ENCODE results near the gene CYP46A1.

Gene CYP46A1

GRCh38 chr14:99664058-99664936 lies 19.8 kb upstream of the CYP46A1 start:
- peaks cover 5% of the 10 kb centered on the region for H3K4me1 Mint-ChIP-seq (ENCODE audit: low read depth)
- no peak for DNase-seq
- no peaks in the 10 kb centered on the region for H3K36me3 Mint-ChIP-seq (ENCODE audit: low read depth)
- H3K27me3 Mint-ChIP-seq = peaks cover 40% of the 10 kb centered on the region
- H3K27ac Mint-ChIP-seq = no peak overlapping the region
- no peaks in the 10 kb centered on the region for H3K9me3 Mint-ChIP-seq
- no peak overlapping the region for H3K4me3 Mint-ChIP-seq

- H3K36me3 Mint-ChIP-seq (ENCODE audit: low read depth) = no peaks in the 10 kb centered on the region
- no peaks in the 10 kb centered on the region for H3K9me3 Mint-ChIP-seq
- DNase-seq = no peak
- H3K4me3 Mint-ChIP-seq = no peak overlapping the region
- H3K4me1 Mint-ChIP-seq (ENCODE audit: low read depth) = peaks cover 5% of the 10 kb centered on the region
- peaks cover 38% of the 10 kb centered on the region for H3K27me3 Mint-ChIP-seq
- no peak overlapping the region for H3K27ac Mint-ChIP-seq
Observed at GRCh38 chr14:99664937-99665273, 19.2 kb upstream of the CYP46A1 start.

GRCh38 chr14:99666533-99666932 lies 17.6 kb upstream of the CYP46A1 start:
- Mint-ChIP-seq H3K36me3 (ENCODE audit: low read depth) (no peaks in the 10 kb centered on the region), H3K4me3 (no peak overlapping the region), H3K27me3 (peaks cover 22% of the 10 kb centered on the region), H3K9me3 (no peaks in the 10 kb centered on the region), H3K4me1 (ENCODE audit: low read depth) (no peaks in the 10 kb centered on the region), H3K27ac (no peak overlapping the region)
- DNase-seq = no peak

- H3K36me3 Mint-ChIP-seq (ENCODE audit: low read depth) = no peaks in the 10 kb centered on the region
- H3K4me3 Mint-ChIP-seq = no peak overlapping the region
- H3K27me3 Mint-ChIP-seq = peaks cover 16% of the 10 kb centered on the region
- DNase-seq = no peak
- H3K27ac Mint-ChIP-seq = no peak overlapping the region
- H3K9me3 Mint-ChIP-seq = no peaks in the 10 kb centered on the region
- no peaks in the 10 kb centered on the region for H3K4me1 Mint-ChIP-seq (ENCODE audit: low read depth)
Observed at GRCh38 chr14:99667045-99667444, 17.1 kb upstream of the CYP46A1 start.

- no peak overlapping the region for H3K27ac Mint-ChIP-seq
- H3K4me3 Mint-ChIP-seq = no peak overlapping the region
- peaks cover 14% of the 10 kb centered on the region for H3K27me3 Mint-ChIP-seq
- no peak for DNase-seq
- no peaks in the 10 kb centered on the region for H3K36me3 Mint-ChIP-seq (ENCODE audit: low read depth)
- no peaks in the 10 kb centered on the region for H3K9me3 Mint-ChIP-seq
- peaks cover 4% of the 10 kb centered on the region for H3K4me1 Mint-ChIP-seq (ENCODE audit: low read depth)
Observed at GRCh38 chr14:99667821-99668220, 16.3 kb upstream of the CYP46A1 start.

GRCh38 chr14:99668307-99669295 lies 15.5 kb upstream of the CYP46A1 start:
- peaks cover 10% of the 10 kb centered on the region for H3K27me3 Mint-ChIP-seq
- H3K36me3 Mint-ChIP-seq (ENCODE audit: low read depth) = no peaks in the 10 kb centered on the region
- no peaks in the 10 kb centered on the region for H3K9me3 Mint-ChIP-seq
- DNase-seq = no peak
- H3K27ac Mint-ChIP-seq = no peak overlapping the region
- H3K4me3 Mint-ChIP-seq = no peak overlapping the region
- H3K4me1 Mint-ChIP-seq (ENCODE audit: low read depth) = peaks cover 5% of the 10 kb centered on the region

GRCh38 chr14:99670361-99671234 lies 13.5 kb upstream of the CYP46A1 start:
- peaks cover 5% of the 10 kb centered on the region for H3K4me1 Mint-ChIP-seq (ENCODE audit: low read depth)
- no peaks in the 10 kb centered on the region for H3K9me3 Mint-ChIP-seq
- peaks cover 19% of the 10 kb centered on the region for H3K27me3 Mint-ChIP-seq
- no peak overlapping the region for H3K27ac Mint-ChIP-seq
- no peak for DNase-seq
- no peaks in the 10 kb centered on the region for H3K36me3 Mint-ChIP-seq (ENCODE audit: low read depth)
- H3K4me3 Mint-ChIP-seq = no peak overlapping the region

- no peaks in the 10 kb centered on the region for H3K36me3 Mint-ChIP-seq (ENCODE audit: low read depth)
- no peak for DNase-seq
- H3K27me3 Mint-ChIP-seq = peaks cover 19% of the 10 kb centered on the region
- no peak overlapping the region for H3K4me3 Mint-ChIP-seq
- peaks cover 7% of the 10 kb centered on the region for H3K4me1 Mint-ChIP-seq (ENCODE audit: low read depth)
- H3K9me3 Mint-ChIP-seq = no peaks in the 10 kb centered on the region
- H3K27ac Mint-ChIP-seq = no peak overlapping the region
Observed at GRCh38 chr14:99671235-99672224, 12.6 kb upstream of the CYP46A1 start.

GRCh38 chr14:99672506-99673304 lies 11.4 kb upstream of the CYP46A1 start:
- H3K27ac Mint-ChIP-seq = no peak overlapping the region
- H3K9me3 Mint-ChIP-seq = no peaks in the 10 kb centered on the region
- peaks cover 12% of the 10 kb centered on the region for H3K4me1 Mint-ChIP-seq (ENCODE audit: low read depth)
- no peak for DNase-seq
- H3K36me3 Mint-ChIP-seq (ENCODE audit: low read depth) = no peaks in the 10 kb centered on the region
- peaks cover 15% of the 10 kb centered on the region for H3K27me3 Mint-ChIP-seq
- H3K4me3 Mint-ChIP-seq = no peak overlapping the region

- Mint-ChIP-seq H3K4me1 (ENCODE audit: low read depth) (peaks cover 12% of the 10 kb centered on the region), H3K9me3 (peaks cover 5% of the 10 kb centered on the region), H3K4me3 (no peak overlapping the region), H3K36me3 (ENCODE audit: low read depth) (no peaks in the 10 kb centered on the region), H3K27me3 (peaks cover 15% of the 10 kb centered on the region), H3K27ac (no peak overlapping the region)
- no peak for DNase-seq
Observed at GRCh38 chr14:99673305-99674063, 10.6 kb upstream of the CYP46A1 start.

- H3K36me3 Mint-ChIP-seq (ENCODE audit: low read depth) = no peaks in the 10 kb centered on the region
- H3K27ac Mint-ChIP-seq = no peak overlapping the region
- peaks cover 12% of the 10 kb centered on the region for H3K4me1 Mint-ChIP-seq (ENCODE audit: low read depth)
- H3K4me3 Mint-ChIP-seq = no peak overlapping the region
- peaks cover 15% of the 10 kb centered on the region for H3K27me3 Mint-ChIP-seq
- no peak for DNase-seq
- peaks cover 7% of the 10 kb centered on the region for H3K9me3 Mint-ChIP-seq
Observed at GRCh38 chr14:99674064-99674650, 9.9 kb upstream of the CYP46A1 start.

Data from activated T-cell treated with anti-CD3 and anti-CD28 coated beads, Interleukin-2, amount 50 U/mL, for 24 hours (primary cell).